ENCODE measurements around the gene PLA2G4A.
"Not testable (repeated sequence)": the region's sequence is repeated elsewhere in the genome, so short reads cannot be mapped to it uniquely, and the experiment has no call there.

PLA2G4A gene

GRCh38 chr1:186875896-186876835 lies 47.4 kb downstream of the PLA2G4A start:
- DNase-seq, result no peak

GRCh38 chr1:186878356-186878755 lies 49.6 kb downstream of the PLA2G4A start:
- DNase-seq, result no peak

GRCh38 chr1:186880982-186881381 lies 52.2 kb downstream of the PLA2G4A start:
- no peak for DNase-seq

GRCh38 chr1:186882372-186883134 lies 53.8 kb downstream of the PLA2G4A start:
- DNase-seq, result peak; percentile 60

- DNase-seq, result peak; percentile 54
Measured at GRCh38 chr1:186884251-186884650, 55.5 kb downstream of the PLA2G4A start.

- no peak for DNase-seq
Measured at GRCh38 chr1:186887203-186887602, 58.5 kb downstream of the PLA2G4A start.

- DNase-seq, result no peak
Measured at GRCh38 chr1:186888367-186888766, 59.6 kb downstream of the PLA2G4A start.

GRCh38 chr1:186892936-186893335 lies 64.2 kb downstream of the PLA2G4A start:
- DNase-seq, result no peak

GRCh38 chr1:186894415-186894814 lies 65.7 kb downstream of the PLA2G4A start:
- no peak for DNase-seq

GRCh38 chr1:186896211-186896610 lies 67.5 kb downstream of the PLA2G4A start:
- DNase-seq, result no peak

GRCh38 chr1:186897008-186897407 lies 68.3 kb downstream of the PLA2G4A start:
- DNase-seq, result no peak

- no peak for DNase-seq
Measured at GRCh38 chr1:186899577-186899976, 70.8 kb downstream of the PLA2G4A start.

- no peak for DNase-seq
Measured at GRCh38 chr1:186899977-186900376, 71.2 kb downstream of the PLA2G4A start.

- no peak for DNase-seq
Measured at GRCh38 chr1:186900539-186901237, 71.9 kb downstream of the PLA2G4A start.

GRCh38 chr1:186901631-186902030 lies 72.9 kb downstream of the PLA2G4A start:
- peak; percentile 24 for DNase-seq

GRCh38 chr1:186903374-186904136 lies 74.8 kb downstream of the PLA2G4A start:
- no peak for DNase-seq

- DNase-seq, result no peak
Measured at GRCh38 chr1:186904361-186904760, 75.6 kb downstream of the PLA2G4A start.

GRCh38 chr1:186905561-186905960 lies 76.8 kb downstream of the PLA2G4A start:
- DNase-seq, result peak; percentile 54

GRCh38 chr1:186915555-186915954 lies 86.8 kb downstream of the PLA2G4A start:
- DNase-seq, result peak; percentile 29

- peak; percentile 53 for DNase-seq
Measured at GRCh38 chr1:186917106-186917786, 88.5 kb downstream of the PLA2G4A start.

GRCh38 chr1:186921386-186921785 lies 92.6 kb downstream of the PLA2G4A start:
- DNase-seq, result not testable (repeated sequence)

All from fibroblast of skin of scalp (primary cell).